ENCODE measurements around the gene UNC79. TPM values are rescaled to one million over a fixed set of nuclear protein-coding genes. Genes with fewer than 3 reads are reported as not detected.

The UNC79 gene
- total and polyA plus RNA-seq, 10 of the 15 experiments (the other 5 are each of a cell fraction or from before 2014, with no cell fraction given): 0.04 to 0.29 (median 0.14) TPM

DNA sequence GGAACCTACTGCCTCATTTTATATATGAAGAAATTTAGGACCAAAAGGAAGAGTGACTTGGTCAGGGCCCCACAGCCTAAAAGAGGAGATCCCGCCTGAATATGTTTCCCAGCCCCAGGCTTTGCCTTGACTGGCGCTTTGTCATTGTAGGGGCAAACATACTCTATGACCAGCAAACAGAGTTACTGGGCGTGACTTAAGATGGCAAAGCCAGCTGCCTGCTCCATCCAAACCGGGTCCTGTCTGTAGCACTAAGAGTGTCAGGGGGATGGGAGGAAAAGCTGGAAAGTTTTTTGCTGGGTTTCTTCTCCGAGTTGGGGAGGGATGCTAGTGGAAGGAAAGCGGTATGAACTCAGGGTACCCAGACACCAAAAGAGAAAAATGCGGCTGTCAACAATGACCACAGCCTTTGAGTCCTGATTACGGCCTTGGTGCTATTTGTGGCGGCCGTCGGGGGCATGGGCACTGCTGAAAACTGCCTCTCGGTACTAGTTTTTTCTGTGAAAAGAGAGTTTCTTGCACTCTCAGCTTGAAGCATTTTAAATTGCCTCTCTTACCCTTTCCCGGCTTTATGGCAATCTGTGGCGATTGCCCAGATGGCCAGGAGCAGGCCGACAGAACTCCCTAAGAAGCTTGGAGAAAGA lies 274.9 kb downstream of the UNC79 start:
- Histone ChIP-seq H4K20me1 (ENCODE audit: control insufficient read depth, insufficient read depth) (no peaks in the 10 kb centered on the region), H3K4me3 (no peak overlapping the region), H3K27ac (ENCODE audit: control insufficient read depth, insufficient read depth) (no peak overlapping the region), H3K79me2 (ENCODE audit: control insufficient read depth, insufficient read depth, low read length) (no peaks in the 10 kb centered on the region), H3K4me2 (ENCODE audit: control insufficient read depth, insufficient read depth) (no peak overlapping the region), H3K9me3 (replicated peaks; ENCODE audit: control insufficient read depth, insufficient read depth, low read length) (no peaks in the 10 kb centered on the region), H3K9ac (ENCODE audit: control insufficient read depth, insufficient read depth, low read length) (no peak overlapping the region), H2AFZ (ENCODE audit: control insufficient read depth, low read depth, low read length) (no peak overlapping the region), H3K4me1 (ENCODE audit: control insufficient read depth, insufficient read depth, low read length) (no peaks in the 10 kb centered on the region), H3K36me3 (ENCODE audit: control insufficient read depth in 2 of 2, insufficient read depth in 2 of 2, low read length in 1 of 2) (no peaks in the 10 kb centered on the region), H3K27me3 (replicated peaks in 1 of 2; ENCODE audit: control insufficient read depth in 2 of 2, insufficient read depth in 2 of 2, low read length in 1 of 2) (peaks cover 0 to 2% of the 10 kb centered on the region in 2 experiments; a peak in 2 of 4 replicates)
- ChIA-PET RAD21 (ENCODE audit: unreplicated experiment) (no interaction called here), SMC1A (ENCODE audit: uncharacterized antibody, unreplicated experiment) (no interaction called here), CTCF (interaction anchor here (0.6 kb wide), 1 partner anchor 62 kb away, joined by 3 read pairs; no protein-coding TSS in a partner anchor), POLR2A (no interaction called here)
- in situ Hi-C loops (cut with MboI) (no loop called here), intact Hi-C loops (cut with micrococcal nuclease; ENCODE audit: unreplicated experiment) (no loop called here)
- DNase-seq (ENCODE audit: low read depth, low spot score) (no peak), FAIRE-seq (no peak), ATAC-seq (no peak)
- WGBS (ENCODE audit: insufficient coverage, insufficient replicate concordance, low lambda C conversion rate, missing lambda C conversion rate): 48% methylated on average over 15 of the region's 15 CpGs
- no TSS peak for BruUV-seq (replicated peaks)
- no peak for TF ChIP-seq CBX5 (IDR thresholded peaks at IDR 0.05; ENCODE audit: low read depth)
- TF ChIP-seq, protein P1, sequence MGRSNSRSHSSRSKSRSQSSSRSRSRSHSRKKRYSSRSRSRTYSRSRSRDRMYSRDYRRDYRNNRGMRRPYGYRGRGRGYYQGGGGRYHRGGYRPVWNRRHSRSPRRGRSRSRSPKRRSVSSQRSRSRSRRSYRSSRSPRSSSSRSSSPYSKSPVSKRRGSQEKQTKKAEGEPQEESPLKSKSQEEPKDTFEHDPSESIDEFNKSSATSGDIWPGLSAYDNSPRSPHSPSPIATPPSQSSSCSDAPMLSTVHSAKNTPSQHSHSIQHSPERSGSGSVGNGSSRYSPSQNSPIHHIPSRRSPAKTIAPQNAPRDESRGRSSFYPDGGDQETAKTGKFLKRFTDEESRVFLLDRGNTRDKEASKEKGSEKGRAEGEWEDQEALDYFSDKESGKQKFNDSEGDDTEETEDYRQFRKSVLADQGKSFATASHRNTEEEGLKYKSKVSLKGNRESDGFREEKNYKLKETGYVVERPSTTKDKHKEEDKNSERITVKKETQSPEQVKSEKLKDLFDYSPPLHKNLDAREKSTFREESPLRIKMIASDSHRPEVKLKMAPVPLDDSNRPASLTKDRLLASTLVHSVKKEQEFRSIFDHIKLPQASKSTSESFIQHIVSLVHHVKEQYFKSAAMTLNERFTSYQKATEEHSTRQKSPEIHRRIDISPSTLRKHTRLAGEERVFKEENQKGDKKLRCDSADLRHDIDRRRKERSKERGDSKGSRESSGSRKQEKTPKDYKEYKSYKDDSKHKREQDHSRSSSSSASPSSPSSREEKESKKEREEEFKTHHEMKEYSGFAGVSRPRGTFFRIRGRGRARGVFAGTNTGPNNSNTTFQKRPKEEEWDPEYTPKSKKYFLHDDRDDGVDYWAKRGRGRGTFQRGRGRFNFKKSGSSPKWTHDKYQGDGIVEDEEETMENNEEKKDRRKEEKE (IDR thresholded peaks at IDR 0.05): no peak
- no peak for TF ChIP-seq RB1 (IDR thresholded peaks at IDR 0.05; ENCODE audit: borderline replicate concordance)
- no peak for TF ChIP-seq ASH2L (IDR thresholded peaks at IDR 0.05; ENCODE audit: borderline replicate concordance, low read depth)
- no peak for TF ChIP-seq YY1 (IDR thresholded peaks at IDR 0.05; ENCODE audit: low read depth, low read length)
- no peak for TF ChIP-seq IKZF1 (conservative IDR thresholded peaks at IDR 0.05)
- TF ChIP-seq FOXM1 (IDR thresholded peaks at IDR 0.05; ENCODE audit: low read depth, low read length): no peak
- TF ChIP-seq, protein P2, sequence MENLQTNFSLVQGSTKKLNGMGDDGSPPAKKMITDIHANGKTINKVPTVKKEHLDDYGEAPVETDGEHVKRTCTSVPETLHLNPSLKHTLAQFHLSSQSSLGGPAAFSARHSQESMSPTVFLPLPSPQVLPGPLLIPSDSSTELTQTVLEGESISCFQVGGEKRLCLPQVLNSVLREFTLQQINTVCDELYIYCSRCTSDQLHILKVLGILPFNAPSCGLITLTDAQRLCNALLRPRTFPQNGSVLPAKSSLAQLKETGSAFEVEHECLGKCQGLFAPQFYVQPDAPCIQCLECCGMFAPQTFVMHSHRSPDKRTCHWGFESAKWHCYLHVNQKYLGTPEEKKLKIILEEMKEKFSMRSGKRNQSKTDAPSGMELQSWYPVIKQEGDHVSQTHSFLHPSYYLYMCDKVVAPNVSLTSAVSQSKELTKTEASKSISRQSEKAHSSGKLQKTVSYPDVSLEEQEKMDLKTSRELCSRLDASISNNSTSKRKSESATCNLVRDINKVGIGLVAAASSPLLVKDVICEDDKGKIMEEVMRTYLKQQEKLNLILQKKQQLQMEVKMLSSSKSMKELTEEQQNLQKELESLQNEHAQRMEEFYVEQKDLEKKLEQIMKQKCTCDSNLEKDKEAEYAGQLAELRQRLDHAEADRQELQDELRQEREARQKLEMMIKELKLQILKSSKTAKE (IDR thresholded peaks at IDR 0.05; ENCODE audit: low read depth, poor library complexity, severe bottlenecking): no peak
- no peak for TF ChIP-seq ESRRA (IDR thresholded peaks at IDR 0.05; ENCODE audit: low read length)
